GM21515 (cell line): ENCODE data around the gene NHLRC4.
"Not testable (repeated sequence)": the region's sequence is repeated elsewhere in the genome, so short reads cannot be mapped to it uniquely, and the experiment has no call there.

Source experiments
- ATAC-seq: cut with Tn5 transposase; IDR thresholded peaks from one replicate; pipeline ENCODE4 v1.9.1; 2021; ENCODE audit not compliant: unreplicated experiment

NHLRC4 gene

GRCh38 chr16:596736-597060 is 29.9 kb downstream of the NHLRC4 start:
- ATAC-seq: no peak

- not testable (repeated sequence) for ATAC-seq
Observed at GRCh38 chr16:597655-598054, 30.9 kb downstream of the NHLRC4 start.

GRCh38 chr16:598823-599739 is 32.3 kb downstream of the NHLRC4 start:
- ATAC-seq: no peak

- ATAC-seq: no peak
Observed at GRCh38 chr16:600781-601180, 34.0 kb downstream of the NHLRC4 start.

GRCh38 chr16:603933-604332 is 37.1 kb downstream of the NHLRC4 start:
- ATAC-seq: no peak

GRCh38 chr16:606656-607307 is 40.0 kb downstream of the NHLRC4 start:
- no peak for ATAC-seq

GRCh38 chr16:608019-608418 is 41.2 kb downstream of the NHLRC4 start:
- no peak for ATAC-seq

- no peak for ATAC-seq
Observed at GRCh38 chr16:609316-609715, 42.5 kb downstream of the NHLRC4 start.

- ATAC-seq: no peak
Observed at GRCh38 chr16:609984-610383, 43.2 kb downstream of the NHLRC4 start.

- ATAC-seq: no peak
Observed at GRCh38 chr16:610513-611381, 43.9 kb downstream of the NHLRC4 start.

- ATAC-seq: no peak
Observed at GRCh38 chr16:615122-615521, 48.3 kb downstream of the NHLRC4 start.

- no peak for ATAC-seq
Observed at GRCh38 chr16:616733-617586, 50.2 kb downstream of the NHLRC4 start.

- ATAC-seq: no peak
Observed at GRCh38 chr16:617855-618254, 51.0 kb downstream of the NHLRC4 start.
